AG09309 (cell line): ENCODE results near the gene RANBP1.

Experiments
- DNase-seq: peaks from one replicate; pipeline ENCODE4 v3.0.0-alpha.2; 2010; ENCODE audit warnings: low read depth
- H3K4me3 ChIP-seq: 2 replicates; pipeline ENCODE4 v1.5.1; 2011; ENCODE audit warnings: mild to moderate bottlenecking, low read depth, low read length, moderate library complexity; ENCODE audit not compliant: control insufficient read depth
- CTCF ChIP-seq: IDR thresholded peaks from 2 replicates; pipeline ENCODE4 v1.5.1; 2011; ENCODE audit warnings: mild to moderate bottlenecking, low read depth, low read length, inconsistent platforms; ENCODE audit not compliant: insufficient read depth, control insufficient read depth; ENCODE audit errors: missing control alignments

The RANBP1 gene

DNA sequence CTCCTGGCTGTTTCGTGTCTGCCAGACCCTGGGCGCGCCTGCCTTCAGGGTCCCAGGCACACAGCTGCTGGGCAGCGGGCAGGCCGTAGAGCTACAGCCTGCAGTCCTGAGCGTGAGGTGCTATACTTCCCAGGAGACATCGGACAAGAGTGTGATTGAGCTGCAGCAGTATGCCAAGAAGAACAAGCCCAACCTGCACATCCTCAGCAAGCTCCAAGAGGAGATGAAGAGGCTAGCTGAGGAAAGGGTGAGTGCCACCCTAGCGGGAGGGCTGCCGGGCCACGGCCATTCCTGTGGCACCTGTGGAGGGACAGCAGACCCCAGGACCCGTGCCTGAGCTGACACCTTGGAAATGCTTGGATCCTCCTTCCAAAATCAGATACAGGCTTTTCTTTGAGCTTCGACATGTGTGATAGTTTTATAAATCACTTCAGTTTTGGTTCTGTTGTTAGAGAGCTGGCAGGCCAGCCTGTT, 7.1 kb upstream of the RANBP1 start:
- H3K4me3 ChIP-seq = no peak overlapping the region
- DNase-seq = no peak
- TF ChIP-seq CTCF = no peak

- no peak overlapping the region for H3K4me3 ChIP-seq
- no peak for DNase-seq
- TF ChIP-seq CTCF = no peak
Observed at GRCh38 chr22:20109411-20110358, 6.2 kb upstream of the RANBP1 start.

GRCh38 chr22:20110359-20110985, 5.4 kb upstream of the RANBP1 start:
- TF ChIP-seq CTCF = no peak
- no peak for DNase-seq
- no peak overlapping the region for H3K4me3 ChIP-seq

GRCh38 chr22:20111045-20111688, 4.7 kb upstream of the RANBP1 start:
- H3K4me3 ChIP-seq = no peak overlapping the region
- no peak for DNase-seq
- TF ChIP-seq CTCF = peak; percentile 47

- H3K4me3 ChIP-seq = no peak overlapping the region
- no peak for TF ChIP-seq CTCF
- no peak for DNase-seq
Observed at GRCh38 chr22:20111689-20112622, 3.9 kb upstream of the RANBP1 start.
